ENCODE data around the gene AVEN.

- TF ChIP-seq, protein P1, sequence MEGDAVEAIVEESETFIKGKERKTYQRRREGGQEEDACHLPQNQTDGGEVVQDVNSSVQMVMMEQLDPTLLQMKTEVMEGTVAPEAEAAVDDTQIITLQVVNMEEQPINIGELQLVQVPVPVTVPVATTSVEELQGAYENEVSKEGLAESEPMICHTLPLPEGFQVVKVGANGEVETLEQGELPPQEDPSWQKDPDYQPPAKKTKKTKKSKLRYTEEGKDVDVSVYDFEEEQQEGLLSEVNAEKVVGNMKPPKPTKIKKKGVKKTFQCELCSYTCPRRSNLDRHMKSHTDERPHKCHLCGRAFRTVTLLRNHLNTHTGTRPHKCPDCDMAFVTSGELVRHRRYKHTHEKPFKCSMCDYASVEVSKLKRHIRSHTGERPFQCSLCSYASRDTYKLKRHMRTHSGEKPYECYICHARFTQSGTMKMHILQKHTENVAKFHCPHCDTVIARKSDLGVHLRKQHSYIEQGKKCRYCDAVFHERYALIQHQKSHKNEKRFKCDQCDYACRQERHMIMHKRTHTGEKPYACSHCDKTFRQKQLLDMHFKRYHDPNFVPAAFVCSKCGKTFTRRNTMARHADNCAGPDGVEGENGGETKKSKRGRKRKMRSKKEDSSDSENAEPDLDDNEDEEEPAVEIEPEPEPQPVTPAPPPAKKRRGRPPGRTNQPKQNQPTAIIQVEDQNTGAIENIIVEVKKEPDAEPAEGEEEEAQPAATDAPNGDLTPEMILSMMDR (IDR thresholded peaks at IDR 0.05): no peak
- no peak for TF ChIP-seq POLR2A (IDR thresholded peaks at IDR 0.05)
Observed at GRCh38 chr15:33894193-33894592, 144.8 kb downstream of the AVEN start.

Measured in uterus (tissue), 2 donors.